ENCODE data around the gene OOSP4A. TPM values are rescaled to one million over a fixed set of nuclear protein-coding genes. Genes with fewer than 3 reads are reported as not detected.

OOSP4A gene
- total RNA-seq, 4 donors from 2014 or later = not detected

GRCh38 chr11:59943997-59944714 is 19.7 kb upstream of the OOSP4A start:
- Histone ChIP-seq H3K4me3 (no peak overlapping the region), H3K4me1 (peaks cover 0 to 12% (median 8%) of the 10 kb centered on the region in 4 donors), H3K27me3 (no peaks in the 10 kb centered on the region), H3K9me3 (no peaks in the 10 kb centered on the region), H3K27ac (replicated peaks in 1 of 4) (no peak overlapping the region), H3K36me3 (no peaks in the 10 kb centered on the region)
- TF ChIP-seq POLR2AphosphoS5 (IDR thresholded peaks at IDR 0.05) = no peak
- TF ChIP-seq CTCF (IDR thresholded peaks at IDR 0.05) = no peak
- TF ChIP-seq EP300 (IDR thresholded peaks at IDR 0.05) = no peak
- no peak for TF ChIP-seq POLR2A (IDR thresholded peaks at IDR 0.05; ENCODE audit: low read depth)
- DNase-seq (ENCODE audit: extremely low spot score) = no peak
- 90% methylated on average over 3 of the region's 3 CpGs for WGBS
- intact Hi-C loops (cut with DNase I) = no loop called here

GRCh38 chr11:59944720-59945119 is 19.1 kb upstream of the OOSP4A start:
- no peak for DNase-seq (ENCODE audit: extremely low spot score)
- WGBS = 34% methylated on average over 2 of the region's 2 CpGs
- Histone ChIP-seq H3K4me3 (no peak overlapping the region), H3K9me3 (no peaks in the 10 kb centered on the region), H3K36me3 (no peaks in the 10 kb centered on the region), H3K27ac (replicated peaks in 1 of 4) (no peak overlapping the region), H3K27me3 (no peaks in the 10 kb centered on the region), H3K4me1 (peaks cover 0 to 12% (median 8%) of the 10 kb centered on the region in 4 donors)
- intact Hi-C loops (cut with DNase I) = no loop called here
- TF ChIP-seq POLR2A (IDR thresholded peaks at IDR 0.05; ENCODE audit: low read depth) = no peak
- no peak for TF ChIP-seq EP300 (IDR thresholded peaks at IDR 0.05)
- TF ChIP-seq POLR2AphosphoS5 (IDR thresholded peaks at IDR 0.05) = no peak

GRCh38 chr11:59953463-59954218 is 10.2 kb upstream of the OOSP4A start:
- no peak for TF ChIP-seq POLR2AphosphoS5 (IDR thresholded peaks at IDR 0.05)
- no peak for TF ChIP-seq CTCF (IDR thresholded peaks at IDR 0.05)
- no peak for TF ChIP-seq POLR2A (IDR thresholded peaks at IDR 0.05; ENCODE audit: low read depth)
- no peaks in the 10 kb centered on the region for H3K27me3 ChIP-seq
- H3K36me3 ChIP-seq = no peaks in the 10 kb centered on the region
- DNase-seq (ENCODE audit: extremely low spot score) = no peak
- intact Hi-C loops (cut with DNase I) = no loop called here
- H3K4me1 ChIP-seq = peaks cover 0 to 19% (median 5%) of the 10 kb centered on the region in 4 donors
- H3K27ac ChIP-seq (replicated peaks in 1 of 4) = no peak overlapping the region
- no peak overlapping the region for H3K4me3 ChIP-seq
- WGBS = 75% methylated on average over 4 of the region's 4 CpGs
- H3K9me3 ChIP-seq = no peaks in the 10 kb centered on the region

GRCh38 chr11:59954219-59954847 is 9.5 kb upstream of the OOSP4A start:
- peaks cover 0 to 19% (median 5%) of the 10 kb centered on the region in 4 donors for H3K4me1 ChIP-seq
- TF ChIP-seq CTCF (IDR thresholded peaks at IDR 0.05) (no peak), POLR2A (IDR thresholded peaks at IDR 0.05; ENCODE audit: low read depth) (no peak), POLR2AphosphoS5 (IDR thresholded peaks at IDR 0.05) (no peak), EP300 (IDR thresholded peaks at IDR 0.05) (no peak)
- H3K4me3 ChIP-seq = no peak overlapping the region
- H3K9me3 ChIP-seq = no peaks in the 10 kb centered on the region
- 72% methylated on average over 3 of the region's 3 CpGs for WGBS
- DNase-seq (ENCODE audit: extremely low spot score) = no peak
- intact Hi-C loops (cut with DNase I) = no loop called here
- H3K36me3 ChIP-seq = no peaks in the 10 kb centered on the region
- no peaks in the 10 kb centered on the region for H3K27me3 ChIP-seq
- no peak overlapping the region for H3K27ac ChIP-seq (replicated peaks in 1 of 4)

DNA sequence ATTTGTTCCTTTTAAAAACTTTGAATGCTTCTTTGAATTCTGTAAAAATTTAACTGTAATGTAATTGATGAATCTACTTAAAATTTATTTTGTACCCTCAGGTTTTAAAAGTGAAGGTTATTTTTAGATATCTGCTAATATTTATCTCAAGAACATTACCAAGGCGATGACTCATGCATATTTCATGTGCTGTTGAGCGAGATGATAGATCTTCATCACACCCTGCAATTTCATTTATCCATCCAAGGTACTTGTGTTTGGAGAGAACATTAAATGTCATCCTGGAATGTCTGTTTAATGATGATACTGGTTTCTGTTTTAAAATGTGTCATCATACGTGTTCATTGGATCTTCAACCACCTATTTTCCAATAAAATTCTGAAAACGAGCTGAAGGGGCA is 6.7 kb upstream of the OOSP4A start:
- Histone ChIP-seq H3K36me3 (no peaks in the 10 kb centered on the region), H3K4me3 (no peak overlapping the region), H3K27ac (replicated peaks in 1 of 4) (no peak overlapping the region), H3K27me3 (no peaks in the 10 kb centered on the region), H3K9me3 (no peaks in the 10 kb centered on the region), H3K4me1 (peaks cover 0 to 19% (median 5%) of the 10 kb centered on the region in 4 donors)
- intact Hi-C loops (cut with DNase I) = no loop called here
- TF ChIP-seq POLR2AphosphoS5 (IDR thresholded peaks at IDR 0.05) (no peak), POLR2A (IDR thresholded peaks at IDR 0.05; ENCODE audit: low read depth) (no peak), CTCF (IDR thresholded peaks at IDR 0.05) (no peak), EP300 (IDR thresholded peaks at IDR 0.05) (no peak)
- WGBS = 40% methylated on average over 4 of the region's 4 CpGs
- no peak for DNase-seq (ENCODE audit: extremely low spot score)
